Skin of body (tissue), 2 donors: ENCODE measurements around the gene MAX. TPM values are rescaled to one million over a fixed set of nuclear protein-coding genes. Genes with fewer than 3 reads are reported as not detected.
A peak's percentile ranks its signal among the peaks of the same experiment; 100 is the strongest.

Experiments used
- DNase-seq: peaks from one replicate; lab custom pipeline; 2025; lab: John Stamatoyannopoulos, UW
- total RNA-seq: library from RNA; depleted of rRNA; stranded (reverse); fragments of >200 nt; gene quantifications from one replicate; pipeline ENCODE4 v1.2.3, GENCODE V29; 2014

The MAX gene, protein sequence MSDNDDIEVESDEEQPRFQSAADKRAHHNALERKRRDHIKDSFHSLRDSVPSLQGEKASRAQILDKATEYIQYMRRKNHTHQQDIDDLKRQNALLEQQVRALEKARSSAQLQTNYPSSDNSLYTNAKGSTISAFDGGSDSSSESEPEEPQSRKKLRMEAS
- 42.6 TPM for total RNA-seq

DNA sequence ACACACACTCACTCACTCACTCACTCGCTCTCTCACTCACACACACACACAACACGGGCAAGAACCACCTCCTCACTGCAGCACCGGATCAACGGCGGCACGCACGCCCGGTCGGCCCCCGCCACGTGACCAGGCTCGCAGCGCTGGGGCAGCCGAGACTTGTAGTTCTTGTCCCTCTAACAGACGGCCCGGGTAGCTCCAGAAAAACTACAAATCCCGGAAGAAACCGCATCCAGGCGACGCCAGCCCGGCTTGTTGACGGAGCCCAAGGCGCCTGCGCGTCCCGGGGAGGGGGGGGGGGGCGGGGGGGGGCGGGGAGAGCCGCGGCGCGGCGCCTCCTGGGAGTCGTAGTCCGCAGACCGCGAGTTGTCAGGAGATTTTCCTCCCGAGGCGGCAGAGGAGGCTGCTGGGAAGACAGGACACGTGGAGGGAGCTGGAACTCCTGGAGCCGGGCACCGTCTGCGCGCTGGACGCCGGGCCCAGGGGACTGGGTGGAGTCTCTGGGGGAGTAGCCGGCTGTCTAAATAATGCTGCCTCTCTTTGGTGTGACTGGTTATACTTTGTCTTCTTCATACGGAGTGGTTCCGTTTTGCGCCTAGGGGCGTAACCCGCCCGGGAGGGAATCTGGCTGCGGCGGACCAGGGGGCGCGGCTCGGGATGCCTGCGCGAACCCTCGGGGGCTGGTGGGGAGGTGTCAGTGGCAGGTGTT lies at the start of gene MAX:
TSS of gene MAX (minus strand) at position 77 of the 709 bp plus-strand sequence. CDS start 178 bp downstream, outside the sequence.
- DNase-seq = peak; percentile 99

DNA sequence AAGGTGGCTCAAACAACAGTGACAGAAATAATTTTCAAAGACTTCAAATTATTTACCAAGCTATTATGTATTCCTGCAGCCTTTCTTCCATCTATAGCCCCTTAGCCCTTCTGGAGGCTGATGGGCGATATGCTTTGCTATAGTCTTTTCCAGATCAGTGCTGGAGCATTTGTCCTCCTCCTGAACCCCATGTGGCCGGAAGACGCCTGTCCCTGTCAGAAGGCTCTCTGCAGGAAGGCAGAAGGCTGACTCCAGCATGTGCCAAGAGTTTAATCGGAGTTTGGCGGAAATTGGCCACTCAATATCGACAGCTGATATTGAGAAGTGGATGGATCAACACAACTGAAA lies 49.3 kb upstream of the MAX start:
- DNase-seq = no peak

DNA sequence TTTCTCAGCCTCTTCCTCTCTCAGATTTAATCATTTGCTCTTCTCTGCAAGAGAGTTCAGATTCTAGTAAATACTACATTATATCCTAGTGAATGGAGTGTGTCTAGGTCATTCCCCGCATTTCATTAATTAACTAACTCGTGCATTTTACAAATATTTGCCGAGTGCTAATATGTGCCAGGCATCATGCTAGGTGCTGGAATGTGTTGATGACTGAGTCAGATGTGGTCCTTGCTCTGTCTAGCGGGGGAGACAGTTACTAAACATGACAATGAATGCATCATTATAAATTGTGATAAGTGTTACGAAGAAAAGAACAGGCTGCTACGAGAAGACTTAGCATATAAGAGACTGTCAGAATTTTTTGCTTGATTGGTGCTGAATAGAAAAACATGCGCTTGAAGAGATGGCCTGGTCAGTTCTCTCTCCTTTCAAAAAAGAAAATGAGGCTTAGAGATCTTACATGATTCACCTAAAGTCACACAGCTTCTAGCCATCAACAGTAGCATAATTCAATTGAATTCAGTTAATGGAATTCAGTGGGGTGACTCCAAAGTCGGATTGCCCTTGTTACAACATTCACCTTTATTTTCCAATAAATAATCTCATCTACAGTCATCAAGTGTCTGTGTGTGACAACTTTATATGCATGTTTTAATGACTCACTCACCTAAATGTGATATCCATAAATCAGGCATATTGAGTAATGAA lies 48.7 kb upstream of the MAX start:
- no peak for DNase-seq

DNA sequence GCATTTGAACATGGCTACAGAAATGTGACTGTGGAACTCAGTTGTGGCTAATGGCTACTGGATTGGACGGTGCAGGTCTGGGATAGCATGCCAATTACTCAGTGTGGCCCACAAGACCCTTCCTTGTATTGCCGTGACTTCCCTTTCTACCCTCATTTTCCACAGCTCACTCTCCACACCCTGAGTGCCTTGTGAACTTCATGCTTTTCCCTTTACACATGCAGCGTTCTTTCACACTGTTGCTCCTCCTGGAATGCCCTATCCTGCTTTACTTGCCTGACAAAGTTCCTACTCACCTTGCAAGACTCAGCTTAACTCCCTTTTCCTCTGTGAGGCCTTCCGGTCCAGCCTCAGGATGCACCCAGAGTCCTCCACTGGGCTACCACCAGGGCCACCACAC lies 46.8 kb upstream of the MAX start:
- DNase-seq = no peak

DNA sequence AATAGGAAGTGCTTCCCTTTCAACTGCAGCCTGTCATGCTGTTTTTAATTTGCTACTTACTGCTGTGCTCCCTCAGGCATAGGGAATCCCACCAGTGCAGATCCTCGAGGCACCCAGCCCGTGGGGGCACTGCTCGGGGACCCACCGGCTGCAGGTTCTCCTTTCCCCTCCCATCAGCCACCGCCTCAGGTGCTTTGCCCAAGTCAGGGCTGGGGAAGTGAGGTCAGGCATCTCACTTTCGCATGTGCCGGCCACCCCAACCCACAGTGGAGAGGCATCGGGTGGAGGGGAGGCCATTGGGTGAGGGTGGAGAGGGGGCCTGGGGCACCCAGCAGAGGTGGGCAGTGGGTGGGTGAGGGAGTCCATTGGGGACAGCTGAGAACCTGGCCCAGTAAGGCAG lies 41.9 kb upstream of the MAX start:
- no peak for DNase-seq

DNA sequence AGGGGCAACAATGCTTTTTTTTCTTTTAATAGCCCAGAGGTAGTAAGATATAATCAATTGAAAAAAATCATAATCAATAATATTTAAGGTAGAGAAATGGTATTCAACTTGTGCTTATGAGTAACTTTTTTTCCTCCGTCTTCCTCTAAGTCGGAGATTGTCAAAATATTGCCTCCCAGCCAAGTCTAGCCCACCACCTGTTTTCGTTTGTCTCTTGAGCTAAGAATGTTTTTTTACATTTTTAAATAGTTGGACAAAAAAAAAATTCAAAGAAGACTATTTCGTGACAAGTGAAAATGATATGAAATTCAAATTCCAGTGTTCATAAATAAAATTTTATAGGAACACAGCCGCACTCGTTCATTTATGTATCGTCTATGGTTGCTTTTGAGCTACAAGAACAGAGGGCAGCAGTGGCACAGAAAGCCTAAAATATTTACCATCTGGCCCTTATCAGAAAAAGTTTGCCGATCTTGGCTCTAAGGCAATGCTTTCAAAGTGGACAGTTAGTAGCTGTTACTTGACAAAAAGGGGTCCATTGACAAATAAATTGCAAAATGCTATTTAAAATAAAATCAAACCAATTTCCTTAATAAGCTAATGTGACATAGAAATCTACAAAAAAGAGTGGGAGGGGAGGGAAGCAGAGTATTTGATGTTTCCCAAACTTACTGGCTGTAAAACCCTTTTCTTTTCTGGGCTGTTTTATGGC lies 40.8 kb upstream of the MAX start:
- DNase-seq = no peak

DNA sequence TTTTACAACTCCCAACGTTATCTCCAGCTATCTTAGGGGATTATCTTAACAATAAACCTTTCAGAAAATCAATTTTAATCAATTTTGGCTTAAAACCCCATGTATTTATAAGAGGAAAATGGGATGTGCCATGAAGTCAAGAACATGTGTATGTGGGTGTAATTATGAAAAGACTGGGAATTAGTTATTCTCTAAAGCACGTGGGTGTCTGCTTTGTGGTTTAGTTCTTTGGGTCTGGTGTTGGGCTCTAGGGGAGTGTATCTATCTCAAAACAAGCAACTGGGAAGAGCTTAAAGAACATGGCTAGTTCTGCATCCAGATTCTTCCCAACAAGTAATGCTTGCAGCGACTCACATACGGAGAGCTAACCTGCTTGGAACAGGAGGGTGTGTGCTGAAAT lies 40.1 kb upstream of the MAX start:
- no peak for DNase-seq

DNA sequence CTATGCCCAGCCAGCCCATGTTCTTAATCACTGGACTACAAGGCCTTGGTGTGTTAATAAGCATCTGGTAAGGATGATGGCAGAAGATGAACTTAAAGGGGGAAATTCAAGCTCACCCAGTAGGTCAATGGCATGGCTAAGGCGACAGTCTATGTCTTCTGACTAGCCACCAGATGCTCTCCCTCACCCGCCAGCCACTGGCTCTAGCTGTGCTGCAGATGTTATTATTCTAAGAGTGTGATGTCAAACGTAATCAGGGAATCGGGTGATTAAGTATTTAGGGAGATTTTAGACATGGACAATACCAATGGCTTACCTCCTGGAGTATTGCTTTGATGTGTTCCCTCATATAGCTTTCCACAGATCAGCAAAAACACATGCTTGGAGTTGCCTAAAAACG lies 39.2 kb upstream of the MAX start:
- DNase-seq = no peak

DNA sequence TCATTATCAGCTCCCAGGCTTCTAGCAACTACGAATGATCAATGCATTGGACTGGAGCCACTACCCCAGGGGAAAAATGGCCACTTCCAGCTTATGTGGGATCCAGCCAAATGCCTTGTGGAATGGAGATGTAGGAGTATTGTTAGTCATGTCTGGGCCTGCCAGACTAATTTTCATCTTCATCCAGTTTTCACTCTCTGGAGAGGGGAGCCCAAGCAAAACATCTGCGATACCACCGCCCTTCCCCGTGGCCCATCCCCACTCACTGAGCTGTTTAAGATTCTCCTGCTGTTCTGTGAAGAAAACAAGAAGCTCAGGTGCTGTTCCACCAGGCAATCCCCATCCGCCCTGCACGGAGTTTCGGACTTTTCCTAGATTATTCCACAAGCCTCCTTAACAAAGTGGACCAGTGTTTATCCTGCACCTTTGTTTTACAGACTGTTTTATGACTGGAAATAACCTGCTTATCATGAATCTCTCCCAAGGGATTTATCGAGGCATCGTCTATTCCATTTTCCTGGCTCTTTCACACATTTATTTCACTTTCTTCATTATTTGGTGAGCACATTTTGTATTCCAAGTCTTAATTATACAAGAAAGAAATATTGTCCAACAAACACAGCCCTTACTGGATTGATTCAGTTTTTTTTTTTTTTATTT lies 35.5 kb upstream of the MAX start:
- no peak for DNase-seq

DNA sequence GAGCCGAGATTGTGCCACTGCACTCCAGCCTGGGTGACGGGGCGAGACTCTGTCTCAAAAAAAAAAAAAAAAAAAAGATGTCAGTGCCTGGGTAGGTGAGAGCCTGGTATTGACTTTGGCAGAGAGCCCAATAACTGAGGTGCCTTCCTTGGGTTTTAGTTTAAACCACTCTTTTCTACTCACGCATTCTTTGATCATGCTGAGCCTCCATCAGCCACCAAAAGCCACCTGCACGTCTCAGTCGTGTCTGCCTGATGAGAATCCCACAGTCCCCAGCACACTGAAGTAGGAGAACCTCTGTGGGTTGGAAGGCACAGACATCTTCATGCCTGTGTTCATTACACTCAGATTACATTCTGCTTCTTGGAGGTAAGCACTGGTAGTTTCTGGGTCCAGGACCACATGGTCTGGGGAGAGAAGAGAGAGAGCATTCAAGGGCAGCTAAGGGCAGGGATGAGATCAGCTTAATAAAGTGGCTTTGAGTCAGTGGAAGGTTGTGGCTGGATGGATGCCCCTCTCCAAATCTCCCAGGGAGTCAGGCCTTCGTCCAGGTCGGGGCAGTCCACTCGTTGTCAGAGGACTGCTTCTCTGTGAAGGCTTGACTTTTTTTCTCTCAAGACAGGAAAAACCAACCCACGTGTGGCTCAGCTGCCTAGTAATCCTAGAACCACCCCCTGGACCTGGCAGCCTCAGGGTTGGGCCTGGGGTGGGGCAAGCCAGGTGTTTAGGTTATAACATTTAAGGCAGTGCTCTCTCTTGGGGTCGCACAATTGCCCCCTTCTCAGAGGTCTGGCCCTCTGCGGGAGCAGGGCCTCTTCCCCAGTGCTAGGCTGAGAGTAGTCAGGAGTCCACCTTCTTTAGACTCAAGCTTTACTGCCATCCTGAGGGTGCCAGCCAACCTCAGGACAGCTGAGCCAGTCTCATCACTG lies 32.6 kb upstream of the MAX start:
- DNase-seq = no peak

DNA sequence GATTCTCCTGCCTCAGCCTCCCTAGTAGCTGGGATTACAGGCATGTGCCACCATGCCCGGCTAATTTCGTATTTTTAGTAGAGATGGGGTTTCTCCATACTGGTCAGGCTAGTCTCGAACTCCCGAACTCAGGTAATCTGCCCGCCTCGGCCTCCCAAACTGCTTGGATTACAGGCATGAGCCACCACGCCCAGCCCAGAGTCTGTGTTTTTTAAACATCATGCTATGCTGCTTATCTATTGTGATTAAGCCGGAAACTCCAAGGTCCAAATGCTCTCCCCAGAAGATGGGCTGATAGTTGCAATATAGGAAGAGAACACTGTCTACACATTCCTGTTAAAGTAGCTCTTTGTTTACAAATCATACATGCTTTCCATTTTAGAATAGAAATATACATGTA lies 30.5 kb upstream of the MAX start:
- no peak for DNase-seq

DNA sequence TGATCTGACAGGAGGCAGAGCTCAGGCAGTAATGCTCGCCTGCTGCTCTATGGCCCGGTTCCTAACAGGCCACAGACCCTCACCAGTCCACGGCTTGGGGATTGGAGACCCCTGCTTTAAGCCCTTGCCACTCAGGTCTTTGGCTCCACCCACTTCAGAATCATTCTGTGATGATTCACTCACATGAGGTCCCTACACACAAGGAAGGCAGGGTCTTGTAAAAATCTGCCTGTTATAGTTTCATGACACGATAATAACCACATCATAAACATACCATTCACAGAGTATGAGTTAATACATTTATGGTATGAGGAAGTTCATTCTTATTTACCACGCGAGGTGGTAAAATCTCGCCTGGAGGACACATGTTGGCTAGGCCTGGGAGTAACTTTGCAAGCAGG lies 29.0 kb upstream of the MAX start:
- no peak for DNase-seq

DNA sequence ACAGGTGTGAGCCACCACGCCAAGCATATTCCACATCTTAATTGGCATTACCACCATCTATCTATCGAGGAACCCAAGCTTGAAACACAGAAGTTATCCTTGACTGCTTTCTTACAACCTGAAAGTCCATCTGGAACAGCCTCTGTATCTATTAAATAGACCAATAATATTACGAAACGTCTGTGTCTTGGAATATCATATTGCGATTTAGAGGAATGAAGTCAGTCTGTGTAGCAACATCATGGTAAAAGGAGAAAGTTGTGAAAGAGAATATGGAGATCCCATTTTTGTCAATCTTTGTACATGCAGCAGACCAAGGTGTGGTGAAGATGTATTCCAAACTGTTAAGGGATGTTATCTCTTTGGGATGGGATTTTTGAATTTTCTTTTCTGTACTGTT lies 25.8 kb upstream of the MAX start:
- DNase-seq = no peak

DNA sequence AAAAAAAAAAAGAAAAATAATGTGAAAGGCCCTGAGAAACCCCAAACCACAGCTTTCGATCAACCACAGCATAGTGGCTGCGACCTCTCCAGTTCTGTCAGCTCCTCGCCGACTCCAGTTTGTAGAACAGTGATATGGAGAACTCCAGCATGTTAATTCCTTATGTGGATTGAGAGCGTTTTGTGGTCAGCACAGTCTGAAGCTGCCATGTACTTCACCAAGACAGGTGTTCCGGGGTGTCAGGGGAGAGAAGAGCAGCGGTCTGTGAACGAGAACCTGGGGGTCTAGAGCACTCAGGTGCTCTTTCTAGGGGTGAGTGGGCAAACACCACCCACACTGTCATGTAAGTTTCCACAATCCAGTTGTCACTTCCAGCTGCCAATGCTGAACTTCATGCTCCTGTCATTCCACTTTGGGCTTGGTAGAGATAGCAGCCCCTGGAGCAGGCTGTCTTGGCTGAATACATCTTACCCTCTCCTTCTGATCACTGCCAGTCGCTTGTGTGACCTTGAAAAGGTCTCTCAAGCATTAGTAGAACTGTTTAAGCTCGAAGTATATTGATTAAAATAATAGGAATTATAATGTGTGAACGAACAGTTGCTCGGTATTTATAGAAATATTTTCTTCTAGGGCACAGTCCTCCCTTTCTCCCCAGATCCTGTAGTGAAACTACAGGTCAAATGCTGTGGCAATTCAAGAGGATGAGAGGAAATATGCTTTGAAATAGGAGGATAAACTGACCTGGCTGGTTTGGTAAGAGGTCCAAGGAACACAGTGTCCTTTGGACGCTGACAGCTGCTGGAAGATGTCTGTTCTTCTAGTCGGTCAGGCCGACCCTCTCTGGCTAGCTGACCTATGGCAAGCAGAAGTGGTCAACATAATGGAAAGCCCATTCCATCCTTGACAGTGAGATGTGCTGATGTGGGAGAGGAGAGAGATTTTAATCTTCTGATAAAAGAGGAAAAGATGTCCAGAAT lies 15.7 kb upstream of the MAX start:
- DNase-seq = no peak

DNA sequence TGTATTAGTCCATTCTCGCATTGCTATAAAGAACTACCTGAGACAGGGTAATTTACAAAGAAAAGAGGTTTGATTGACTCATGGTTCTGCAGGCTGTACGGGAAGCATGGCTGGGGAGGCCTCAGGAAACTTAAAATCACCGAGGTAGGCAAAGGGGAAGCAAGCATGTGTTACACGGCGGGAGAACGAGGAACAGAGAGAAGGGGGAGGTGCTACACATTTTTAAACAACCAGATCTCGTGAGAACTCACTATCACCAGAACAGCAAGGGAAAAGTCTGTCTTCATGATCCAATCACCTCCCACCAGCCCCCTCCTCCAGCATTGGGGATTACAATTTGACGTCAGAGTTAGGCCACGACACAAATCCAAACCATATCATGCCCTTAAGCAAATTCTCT lies 13.3 kb upstream of the MAX start:
- DNase-seq = no peak

DNA sequence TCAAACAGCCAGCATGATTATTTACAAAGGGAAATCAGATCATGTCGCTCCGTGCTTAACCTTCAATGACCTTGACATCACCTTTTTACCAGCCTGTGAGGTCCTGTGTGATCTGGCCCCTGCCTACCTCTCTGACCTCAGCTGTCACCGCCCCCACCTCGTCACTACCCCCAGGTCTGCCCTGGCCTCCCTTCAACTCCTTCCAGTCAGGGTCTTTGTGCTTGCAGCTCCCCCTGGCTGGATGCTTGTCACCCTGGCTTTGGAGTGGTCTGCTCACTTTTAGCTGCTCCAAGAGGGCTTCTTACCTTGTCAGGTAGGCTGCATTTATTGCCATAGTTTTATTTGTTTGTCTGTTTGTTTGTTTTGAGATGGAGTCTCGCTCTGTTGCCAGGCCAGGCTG lies 8.2 kb upstream of the MAX start:
- DNase-seq = no peak

DNA sequence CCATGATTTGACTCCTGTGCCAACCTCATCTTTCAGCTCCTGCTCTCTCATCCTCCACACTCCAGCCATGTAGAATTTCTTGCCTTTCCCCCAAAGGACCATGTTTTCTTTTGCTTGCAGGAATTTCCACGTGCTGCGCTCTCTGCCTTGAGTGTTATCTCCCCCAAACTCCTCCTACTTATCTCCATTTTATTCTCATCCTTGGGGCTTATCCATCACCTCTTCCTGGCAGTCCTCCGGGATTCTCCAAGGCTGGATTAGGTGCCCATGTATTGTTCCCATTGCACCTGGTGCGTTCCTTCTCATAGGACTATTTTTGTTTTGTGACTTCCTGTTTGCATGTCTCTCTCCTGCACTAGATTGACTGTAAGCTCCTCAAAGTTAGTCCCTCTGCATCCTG lies 7.0 kb upstream of the MAX start:
- no peak for DNase-seq

DNA sequence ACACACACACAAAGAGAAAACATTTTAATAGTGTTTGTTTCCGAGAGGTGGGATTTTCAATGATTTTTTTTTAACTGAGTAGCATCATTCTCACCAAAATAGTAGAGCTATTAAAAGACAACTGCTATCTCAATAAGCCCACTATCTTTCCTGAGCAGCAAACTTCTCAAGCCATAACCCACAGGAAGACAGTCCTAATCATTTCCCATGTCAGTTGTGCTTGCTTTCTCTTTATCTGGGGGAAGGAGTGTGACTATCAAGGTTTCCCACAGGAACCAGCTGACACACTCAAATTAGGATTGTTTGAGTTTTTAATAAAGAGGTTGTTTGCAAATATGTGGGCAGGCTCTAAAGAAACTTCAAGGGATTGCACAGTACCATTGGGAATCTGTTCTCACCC lies 4.9 kb upstream of the MAX start:
- DNase-seq = no peak

DNA sequence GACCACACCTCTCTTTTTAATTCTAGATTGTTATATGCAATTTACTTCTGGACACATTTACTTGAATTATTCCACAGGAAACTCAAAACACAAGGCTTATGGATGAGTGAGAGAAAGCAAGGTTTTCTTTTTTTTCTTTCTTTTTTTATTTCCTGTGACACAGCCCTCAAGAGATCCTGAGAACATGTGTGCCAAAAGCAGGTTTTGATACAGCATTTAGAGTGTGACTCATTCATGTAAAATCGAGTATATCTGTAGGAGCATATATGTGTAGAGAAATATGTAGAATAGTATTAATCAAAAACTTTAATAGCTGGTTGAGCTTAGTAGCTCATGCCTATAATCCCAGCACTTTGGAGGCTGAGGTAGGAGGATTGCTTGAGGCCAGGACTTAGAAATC lies 4.4 kb upstream of the MAX start:
- DNase-seq = no peak

DNA sequence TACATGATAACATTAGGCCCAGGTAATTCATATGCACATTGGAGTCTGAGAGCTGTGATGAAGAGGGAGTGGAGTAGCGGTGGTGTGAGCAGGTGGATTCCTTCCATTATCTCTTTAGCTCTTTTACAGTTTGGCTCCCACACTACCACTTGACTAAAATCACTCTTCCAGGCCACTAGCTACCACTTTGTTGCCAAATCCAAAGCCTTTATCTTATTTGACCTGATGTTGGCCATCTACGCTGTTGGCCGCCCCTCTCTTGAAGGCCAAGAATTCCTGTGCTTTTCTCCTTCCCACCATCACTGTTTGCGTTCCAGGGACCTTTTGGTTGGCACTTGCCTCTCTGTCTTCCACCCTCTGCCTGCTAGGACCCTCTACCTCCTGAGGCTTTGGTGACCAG lies 4.0 kb upstream of the MAX start:
- DNase-seq = no peak
